HG03354 (cell line): ENCODE measurements around the gene FCSK.

Experiments
- ATAC-seq: cut with Tn5 transposase; IDR thresholded peaks from one replicate; pipeline ENCODE4 v1.9.1; 2021; ENCODE audit warnings: mild to moderate bottlenecking; ENCODE audit not compliant: unreplicated experiment, poor library complexity, severe bottlenecking

Gene FCSK

GRCh38 chr16:70475054-70475871, 20.9 kb downstream of the FCSK start:
- no peak for ATAC-seq

- ATAC-seq: peak; percentile 92
Measured at GRCh38 chr16:70476272-70477020, 22.1 kb downstream of the FCSK start.

DNA sequence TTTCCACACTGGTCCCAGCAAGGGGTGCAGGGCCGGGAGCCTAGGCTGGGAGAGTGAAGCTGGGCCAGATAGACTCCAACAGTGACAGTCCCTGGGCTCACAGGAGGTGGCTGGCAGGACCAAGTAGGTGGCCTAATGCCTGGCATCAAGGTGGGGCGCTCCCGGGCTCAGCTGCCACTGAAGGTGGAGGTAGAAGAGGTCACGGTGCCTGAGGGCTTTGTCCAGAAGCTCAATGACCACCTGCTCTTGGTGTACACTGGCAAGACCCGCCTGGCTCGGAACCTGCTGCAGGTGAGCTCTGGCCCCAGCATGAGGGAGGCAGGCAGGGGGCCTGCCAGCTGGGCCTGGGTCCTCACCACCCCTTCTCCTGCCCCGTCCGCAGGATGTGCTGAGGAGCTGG, 23.8 kb downstream of the FCSK start:
- no peak for ATAC-seq

DNA sequence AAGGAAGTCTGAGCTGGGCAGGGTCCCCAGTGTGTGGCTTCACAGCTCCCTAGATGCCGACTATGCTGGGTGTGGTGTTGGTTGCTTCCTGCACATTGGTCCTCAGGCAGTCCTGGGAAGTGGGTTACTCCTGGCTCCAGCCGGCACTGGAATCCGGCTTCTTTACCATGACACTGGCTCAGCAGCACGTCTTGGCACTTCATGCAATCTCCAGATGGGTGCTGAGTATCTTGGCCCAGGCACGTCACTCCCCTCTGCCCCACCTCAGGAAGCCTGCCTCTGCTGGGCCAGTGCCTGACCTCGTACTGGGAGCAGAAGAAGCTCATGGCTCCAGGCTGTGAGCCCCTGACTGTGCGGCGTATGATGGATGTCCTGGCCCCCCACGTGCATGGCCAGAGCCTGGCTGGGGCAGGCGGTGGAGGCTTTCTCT, 24.5 kb downstream of the FCSK start:
- ATAC-seq: no peak

DNA sequence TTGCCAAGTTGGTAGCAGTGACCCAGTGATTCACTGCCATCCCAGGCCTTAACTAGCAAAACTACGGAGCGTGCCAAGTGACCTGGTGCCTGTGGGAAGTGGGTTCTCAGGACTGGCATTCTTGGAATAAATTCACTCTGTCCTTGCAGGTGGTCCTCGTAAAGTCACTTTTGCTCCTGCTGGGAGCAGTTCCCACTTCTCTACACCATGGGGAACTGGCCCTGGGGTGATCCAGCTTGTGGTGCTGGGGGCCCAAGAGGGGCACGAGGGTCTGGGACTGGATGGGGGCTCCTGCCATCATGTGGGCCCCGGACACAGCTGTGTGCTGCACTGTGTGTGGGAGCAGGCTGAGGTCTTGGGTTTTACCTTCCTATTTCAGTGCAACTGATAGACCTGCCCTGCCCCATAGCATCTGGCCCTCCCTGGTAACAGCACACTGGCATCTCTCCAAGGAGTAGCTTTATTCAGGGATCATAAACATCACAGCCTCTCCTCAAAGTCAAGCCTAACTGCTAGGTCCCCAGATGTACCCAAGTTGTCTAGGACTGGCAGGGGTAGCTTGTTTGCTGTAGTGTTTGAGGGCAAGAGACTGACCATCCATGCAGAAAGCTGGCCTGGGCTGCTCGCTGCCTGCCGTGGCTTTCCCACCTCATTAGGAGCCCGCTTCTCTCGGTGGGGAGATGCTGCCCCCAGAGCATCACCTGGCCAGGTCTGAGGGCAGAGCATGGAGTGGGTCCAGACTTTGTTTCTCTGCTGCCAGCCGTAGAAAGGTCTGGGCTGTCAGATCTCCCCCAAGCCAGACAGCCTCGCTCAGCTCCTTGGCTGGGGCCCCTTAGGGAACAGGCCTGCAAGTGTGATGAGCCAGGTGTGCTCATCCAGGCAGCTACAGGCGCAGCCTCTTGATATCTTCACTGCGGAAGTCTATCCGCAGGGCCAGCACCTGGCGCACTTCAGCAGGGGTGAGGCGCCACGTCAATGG, 26.0 kb downstream of the FCSK start:
- ATAC-seq: no peak

GRCh38 chr16:70481929-70482536, 27.6 kb downstream of the FCSK start:
- no peak for ATAC-seq

DNA sequence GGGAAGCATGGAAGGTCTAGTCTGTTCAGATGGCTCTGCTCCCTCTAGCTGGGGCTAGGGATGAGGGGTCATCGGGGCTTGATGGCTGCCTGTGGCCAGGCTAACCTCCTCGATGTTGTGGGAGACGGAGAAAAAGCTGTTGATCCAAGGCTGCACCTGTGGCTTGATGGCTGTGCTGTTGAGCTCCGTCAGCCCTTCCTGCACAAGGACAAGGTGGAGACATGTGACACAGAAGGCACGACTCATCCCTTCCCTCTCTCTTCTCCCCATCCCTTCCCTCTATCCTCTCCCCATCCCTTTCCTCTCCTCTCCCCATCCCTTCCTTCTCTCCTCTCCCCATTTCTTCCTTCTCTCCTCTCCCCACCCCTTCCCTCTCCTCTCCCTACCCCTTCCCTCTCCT, 28.2 kb downstream of the FCSK start:
- no peak for ATAC-seq

DNA sequence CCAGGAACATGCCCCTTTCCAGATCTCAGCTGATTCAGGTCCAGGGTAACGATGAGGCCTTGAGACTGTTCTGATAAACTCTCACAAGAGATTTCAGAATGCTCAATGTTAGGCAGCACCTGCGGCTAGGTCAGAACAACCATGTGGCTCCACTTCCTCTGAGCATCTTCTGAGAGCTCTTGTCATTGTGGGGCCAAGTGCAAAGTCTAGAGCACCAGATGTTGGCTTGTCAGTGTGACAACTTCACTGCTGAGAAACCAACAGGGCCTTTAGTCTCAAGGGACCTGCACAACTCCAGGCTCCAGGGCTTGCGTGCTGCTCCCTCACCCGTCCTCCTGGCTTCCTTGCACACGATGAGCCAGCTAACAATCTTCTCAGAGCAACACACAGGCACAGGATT, 29.0 kb downstream of the FCSK start:
- ATAC-seq: no peak

- no peak for ATAC-seq
Measured at GRCh38 chr16:70484867-70485266, 30.5 kb downstream of the FCSK start.

DNA sequence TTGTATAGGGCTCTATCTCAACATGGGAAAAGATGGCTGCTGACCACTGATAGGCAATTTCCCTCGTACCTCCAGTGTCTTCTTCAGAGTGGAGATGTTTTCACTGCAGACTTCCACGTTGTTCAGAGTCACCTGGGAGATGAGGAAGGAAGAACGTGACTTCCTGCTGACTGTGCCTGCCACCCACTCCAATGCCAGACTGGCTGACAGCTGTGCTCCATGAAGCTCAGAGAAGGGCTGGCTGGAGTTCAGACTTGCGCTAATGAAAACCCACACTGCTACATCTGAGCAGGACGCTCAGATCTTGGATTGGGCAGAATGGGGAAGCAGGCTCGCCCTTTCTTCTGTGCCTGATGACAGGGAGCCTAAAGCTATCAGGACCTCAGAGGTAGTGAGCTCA, 35.9 kb downstream of the FCSK start:
- no peak for ATAC-seq

DNA sequence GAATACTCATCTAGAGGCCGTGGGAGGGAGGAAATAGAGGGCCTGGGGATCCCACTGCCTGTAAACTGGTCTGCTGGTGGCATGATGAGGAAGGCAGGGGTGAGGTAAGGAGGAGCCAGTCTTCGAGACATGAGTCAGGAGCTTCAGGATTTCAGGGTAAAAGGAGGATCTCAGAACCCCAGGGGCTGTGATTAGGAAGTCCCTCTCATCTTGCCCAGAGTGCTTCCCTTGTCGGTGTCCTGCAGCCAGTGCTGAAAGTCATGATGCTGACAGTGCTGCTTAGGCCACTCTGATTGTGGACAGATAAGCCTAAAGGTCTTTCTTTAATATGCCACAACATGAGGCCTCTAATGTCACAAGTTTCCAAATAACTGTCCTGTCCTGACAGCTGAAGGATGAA, 39.4 kb downstream of the FCSK start:
- ATAC-seq: no peak

- ATAC-seq: no peak
Measured at GRCh38 chr16:70494202-70494770, 39.9 kb downstream of the FCSK start.

DNA sequence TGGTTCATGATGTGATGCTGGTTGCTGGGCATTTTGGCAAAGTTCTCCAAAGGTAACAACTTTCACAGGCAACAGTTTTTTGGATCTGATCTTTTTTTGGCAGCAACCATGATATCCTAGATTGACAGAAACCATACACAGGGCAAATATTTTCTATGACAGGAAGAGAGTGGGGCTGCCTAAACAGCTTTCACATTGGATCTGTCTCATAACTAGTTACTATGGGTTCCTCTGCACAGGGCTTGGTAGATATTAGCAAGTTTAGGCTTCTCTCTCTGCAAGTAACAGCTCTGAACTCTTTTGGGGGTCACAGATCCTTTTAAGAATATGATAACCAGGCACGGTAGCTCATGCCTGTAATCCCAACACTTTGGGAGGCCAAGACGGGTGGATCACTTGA, 40.4 kb downstream of the FCSK start:
- no peak for ATAC-seq

- ATAC-seq: no peak
Measured at GRCh38 chr16:70495425-70496182, 41.2 kb downstream of the FCSK start.

DNA sequence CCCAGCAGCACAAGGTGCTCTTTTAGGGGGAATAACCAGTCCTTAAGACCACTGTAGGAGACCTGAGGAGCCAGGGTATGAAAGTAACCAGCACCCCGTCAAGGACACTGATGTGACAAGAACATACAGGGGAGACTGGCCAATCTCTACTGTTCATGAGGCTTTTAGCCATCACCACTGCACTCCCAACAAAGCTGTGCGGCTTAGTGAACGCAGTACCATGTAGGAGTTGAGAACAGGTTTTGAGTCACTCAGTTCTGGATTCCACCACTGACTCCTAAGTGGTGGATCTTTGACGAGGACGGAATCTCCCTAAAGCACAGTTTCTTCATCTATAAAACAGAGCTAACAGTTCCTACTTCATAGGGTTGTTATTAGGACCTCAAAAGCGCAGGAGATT, 42.1 kb downstream of the FCSK start:
- no peak for ATAC-seq

DNA sequence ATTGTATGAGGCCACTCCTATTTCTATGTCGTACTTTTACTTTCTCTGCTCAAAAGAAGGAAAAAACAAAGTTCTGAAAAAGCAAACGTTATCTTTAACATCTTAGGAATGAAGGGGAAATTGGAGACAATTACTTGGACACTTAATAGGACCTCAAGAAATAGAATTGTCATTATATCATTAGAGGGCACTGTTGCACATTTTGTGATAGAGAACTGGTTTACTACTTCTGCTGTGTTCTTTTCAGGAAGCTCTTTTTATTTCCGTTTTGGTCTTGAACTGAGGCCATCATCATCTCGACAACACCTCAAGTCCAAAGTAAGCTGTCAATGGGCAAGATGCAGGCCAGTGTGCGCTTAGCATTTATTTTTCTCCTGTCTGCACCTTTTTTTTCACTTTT, 54.4 kb downstream of the FCSK start:
- no peak for ATAC-seq

DNA sequence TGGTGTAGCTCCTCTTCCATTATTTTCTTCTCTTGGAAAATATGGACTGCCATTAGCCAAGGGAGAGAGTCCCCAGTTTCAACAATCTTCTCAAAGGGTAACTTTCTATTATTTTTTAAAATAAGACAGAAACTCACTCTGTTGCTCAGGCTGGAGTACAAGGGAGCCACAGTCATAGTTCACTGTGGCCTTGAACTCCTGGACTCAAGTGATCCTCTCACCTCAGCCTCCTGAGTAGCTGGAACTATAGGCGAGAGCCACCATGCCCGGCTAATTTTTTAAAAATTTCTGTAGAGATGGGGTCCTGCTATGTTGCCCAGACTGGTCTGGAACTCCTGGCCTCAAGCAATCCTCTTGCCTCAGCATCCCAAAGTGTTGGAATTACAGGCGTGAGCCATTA, 55.8 kb downstream of the FCSK start:
- ATAC-seq: no peak

- no peak for ATAC-seq
Measured at GRCh38 chr16:70511833-70512232, 57.4 kb downstream of the FCSK start.

DNA sequence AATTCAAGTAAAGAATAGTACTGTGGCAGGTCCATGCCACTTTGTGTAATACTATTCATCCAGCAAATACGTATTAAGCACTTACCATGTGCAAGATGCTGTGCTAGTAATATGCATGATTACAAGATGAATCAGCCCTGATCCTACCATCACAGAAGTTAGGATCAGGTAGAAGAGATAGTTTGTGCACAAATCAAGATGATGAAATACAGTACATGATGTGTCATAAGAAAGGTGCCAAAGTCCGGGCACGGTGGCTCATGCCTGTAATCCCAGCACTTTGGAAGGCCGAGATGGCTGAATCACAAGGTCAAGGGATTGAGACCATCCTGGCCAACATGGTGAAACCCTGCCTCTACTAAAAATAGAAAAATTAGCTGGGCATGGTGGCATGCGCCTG, 58.1 kb downstream of the FCSK start:
- no peak for ATAC-seq
